ENCODE data around the gene MGAT4D.

DNA sequence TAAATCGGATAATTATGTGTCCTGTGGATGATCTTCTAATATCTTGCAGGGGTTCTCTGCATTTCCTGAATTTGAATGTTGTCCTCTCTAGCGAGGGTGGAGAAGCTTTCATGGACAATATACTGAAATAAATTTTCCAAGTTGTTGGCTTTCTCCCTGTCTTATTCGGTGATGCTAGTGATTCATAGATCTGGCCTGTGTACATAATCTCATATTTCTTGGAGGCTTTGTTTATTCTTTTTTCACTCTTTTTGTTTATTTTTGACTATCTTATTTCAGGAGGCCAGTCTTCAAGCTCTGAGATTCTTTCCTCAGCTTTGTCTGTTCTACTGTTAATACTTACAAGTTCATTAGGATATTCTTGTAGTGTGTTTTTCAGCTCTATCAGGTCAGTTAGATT lies 49.9 kb downstream of the MGAT4D start:
- TF ChIP-seq, protein P1, sequence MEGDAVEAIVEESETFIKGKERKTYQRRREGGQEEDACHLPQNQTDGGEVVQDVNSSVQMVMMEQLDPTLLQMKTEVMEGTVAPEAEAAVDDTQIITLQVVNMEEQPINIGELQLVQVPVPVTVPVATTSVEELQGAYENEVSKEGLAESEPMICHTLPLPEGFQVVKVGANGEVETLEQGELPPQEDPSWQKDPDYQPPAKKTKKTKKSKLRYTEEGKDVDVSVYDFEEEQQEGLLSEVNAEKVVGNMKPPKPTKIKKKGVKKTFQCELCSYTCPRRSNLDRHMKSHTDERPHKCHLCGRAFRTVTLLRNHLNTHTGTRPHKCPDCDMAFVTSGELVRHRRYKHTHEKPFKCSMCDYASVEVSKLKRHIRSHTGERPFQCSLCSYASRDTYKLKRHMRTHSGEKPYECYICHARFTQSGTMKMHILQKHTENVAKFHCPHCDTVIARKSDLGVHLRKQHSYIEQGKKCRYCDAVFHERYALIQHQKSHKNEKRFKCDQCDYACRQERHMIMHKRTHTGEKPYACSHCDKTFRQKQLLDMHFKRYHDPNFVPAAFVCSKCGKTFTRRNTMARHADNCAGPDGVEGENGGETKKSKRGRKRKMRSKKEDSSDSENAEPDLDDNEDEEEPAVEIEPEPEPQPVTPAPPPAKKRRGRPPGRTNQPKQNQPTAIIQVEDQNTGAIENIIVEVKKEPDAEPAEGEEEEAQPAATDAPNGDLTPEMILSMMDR (IDR thresholded peaks at IDR 0.05) = no peak
- TF ChIP-seq POLR2AphosphoS5 (IDR thresholded peaks at IDR 0.05; ENCODE audit: low read depth, low read length) (no peak), SIN3A (IDR thresholded peaks at IDR 0.05; ENCODE audit: borderline replicate concordance, insufficient read depth, low read depth, low read length) (no peak), TCF7L2 (IDR thresholded peaks at IDR 0.05; ENCODE audit: low read depth, low read length) (no peak)
- TF ChIP-seq, protein P2, sequence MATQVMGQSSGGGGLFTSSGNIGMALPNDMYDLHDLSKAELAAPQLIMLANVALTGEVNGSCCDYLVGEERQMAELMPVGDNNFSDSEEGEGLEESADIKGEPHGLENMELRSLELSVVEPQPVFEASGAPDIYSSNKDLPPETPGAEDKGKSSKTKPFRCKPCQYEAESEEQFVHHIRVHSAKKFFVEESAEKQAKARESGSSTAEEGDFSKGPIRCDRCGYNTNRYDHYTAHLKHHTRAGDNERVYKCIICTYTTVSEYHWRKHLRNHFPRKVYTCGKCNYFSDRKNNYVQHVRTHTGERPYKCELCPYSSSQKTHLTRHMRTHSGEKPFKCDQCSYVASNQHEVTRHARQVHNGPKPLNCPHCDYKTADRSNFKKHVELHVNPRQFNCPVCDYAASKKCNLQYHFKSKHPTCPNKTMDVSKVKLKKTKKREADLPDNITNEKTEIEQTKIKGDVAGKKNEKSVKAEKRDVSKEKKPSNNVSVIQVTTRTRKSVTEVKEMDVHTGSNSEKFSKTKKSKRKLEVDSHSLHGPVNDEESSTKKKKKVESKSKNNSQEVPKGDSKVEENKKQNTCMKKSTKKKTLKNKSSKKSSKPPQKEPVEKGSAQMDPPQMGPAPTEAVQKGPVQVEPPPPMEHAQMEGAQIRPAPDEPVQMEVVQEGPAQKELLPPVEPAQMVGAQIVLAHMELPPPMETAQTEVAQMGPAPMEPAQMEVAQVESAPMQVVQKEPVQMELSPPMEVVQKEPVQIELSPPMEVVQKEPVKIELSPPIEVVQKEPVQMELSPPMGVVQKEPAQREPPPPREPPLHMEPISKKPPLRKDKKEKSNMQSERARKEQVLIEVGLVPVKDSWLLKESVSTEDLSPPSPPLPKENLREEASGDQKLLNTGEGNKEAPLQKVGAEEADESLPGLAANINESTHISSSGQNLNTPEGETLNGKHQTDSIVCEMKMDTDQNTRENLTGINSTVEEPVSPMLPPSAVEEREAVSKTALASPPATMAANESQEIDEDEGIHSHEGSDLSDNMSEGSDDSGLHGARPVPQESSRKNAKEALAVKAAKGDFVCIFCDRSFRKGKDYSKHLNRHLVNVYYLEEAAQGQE (IDR thresholded peaks at IDR 0.05; ENCODE audit: insufficient read depth in 1 of 2, low read depth in 2 of 2, low read length in 1 of 2) = no peak

Measured in Panc1 (cell line).